GM10248 (cell line): Measurements from ENCODE around the gene MRC2.

Experiments used
- CTCF ChIA-PET: fragments of 300-600 bp; sonication (Branson Sonifier 250); formaldehyde crosslinking; extraction: SDS; loops from one replicate; lab custom pipeline; 2021; ENCODE audit warnings: antibody characterized with exemption; lab: Yijun Ruan, JAX
- POLR2A ChIA-PET: fragments of 350-650 bp; sonication (Branson Sonifier 250); formaldehyde crosslinking; extraction: SDS; loops from one replicate; lab custom pipeline; 2020; ENCODE audit warnings: antibody characterized with exemption; lab: Yijun Ruan, JAX
- DNase-seq: peaks from one replicate; pipeline ENCODE4 v3.0.0; 2012; ENCODE audit errors: extremely low spot score
- TF ChIP-seq, protein P1 (sequence below): IDR thresholded peaks from 2 replicates; pipeline ENCODE4 v1.5.1; 2012; ENCODE audit warnings: mild to moderate bottlenecking, low read depth; ENCODE audit errors: extremely low read depth, missing control alignments, control extremely low read depth

The MRC2 gene

DNA sequence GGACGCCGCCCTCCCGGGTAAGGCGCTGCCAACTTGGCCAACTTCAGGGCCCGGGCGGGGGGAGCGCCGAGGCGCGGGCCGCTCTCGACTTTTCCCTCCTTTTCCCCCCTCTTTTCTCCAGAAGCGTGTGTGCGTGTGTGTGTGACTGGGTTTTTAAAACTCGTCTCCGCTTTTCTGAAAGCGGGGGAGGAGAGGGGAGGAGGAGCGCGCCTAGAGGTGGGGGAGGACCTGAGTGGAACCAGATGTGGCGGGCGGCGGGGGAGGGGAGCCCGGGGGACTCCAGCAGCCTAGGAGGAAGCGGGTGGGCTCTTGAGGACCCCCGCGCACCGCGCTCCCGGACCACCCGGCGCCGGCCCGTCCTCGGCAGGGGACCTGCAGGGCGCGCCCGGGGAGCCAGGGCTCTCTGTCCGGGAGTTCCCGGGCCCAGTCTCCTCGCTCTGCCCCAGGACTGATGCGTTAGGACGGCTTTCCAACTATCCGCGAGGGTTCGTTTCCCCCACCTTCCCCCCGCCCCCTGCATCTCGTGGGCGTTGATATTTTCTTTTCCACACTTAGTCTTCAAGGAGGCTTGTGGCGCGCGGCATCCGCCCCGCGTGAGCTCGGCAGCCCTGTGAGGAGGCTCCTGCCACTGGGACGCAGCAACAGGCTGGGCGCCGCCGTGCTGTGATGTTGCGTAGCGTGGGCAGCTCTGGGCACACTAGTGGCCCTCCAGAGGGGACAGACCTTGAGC, 599 bp downstream of the MRC2 start:
- TF ChIP-seq, protein P1, sequence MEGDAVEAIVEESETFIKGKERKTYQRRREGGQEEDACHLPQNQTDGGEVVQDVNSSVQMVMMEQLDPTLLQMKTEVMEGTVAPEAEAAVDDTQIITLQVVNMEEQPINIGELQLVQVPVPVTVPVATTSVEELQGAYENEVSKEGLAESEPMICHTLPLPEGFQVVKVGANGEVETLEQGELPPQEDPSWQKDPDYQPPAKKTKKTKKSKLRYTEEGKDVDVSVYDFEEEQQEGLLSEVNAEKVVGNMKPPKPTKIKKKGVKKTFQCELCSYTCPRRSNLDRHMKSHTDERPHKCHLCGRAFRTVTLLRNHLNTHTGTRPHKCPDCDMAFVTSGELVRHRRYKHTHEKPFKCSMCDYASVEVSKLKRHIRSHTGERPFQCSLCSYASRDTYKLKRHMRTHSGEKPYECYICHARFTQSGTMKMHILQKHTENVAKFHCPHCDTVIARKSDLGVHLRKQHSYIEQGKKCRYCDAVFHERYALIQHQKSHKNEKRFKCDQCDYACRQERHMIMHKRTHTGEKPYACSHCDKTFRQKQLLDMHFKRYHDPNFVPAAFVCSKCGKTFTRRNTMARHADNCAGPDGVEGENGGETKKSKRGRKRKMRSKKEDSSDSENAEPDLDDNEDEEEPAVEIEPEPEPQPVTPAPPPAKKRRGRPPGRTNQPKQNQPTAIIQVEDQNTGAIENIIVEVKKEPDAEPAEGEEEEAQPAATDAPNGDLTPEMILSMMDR = no peak
- DNase-seq = peak; percentile 54
- ChIA-PET CTCF (no interaction called here), POLR2A (no interaction called here)

DNA sequence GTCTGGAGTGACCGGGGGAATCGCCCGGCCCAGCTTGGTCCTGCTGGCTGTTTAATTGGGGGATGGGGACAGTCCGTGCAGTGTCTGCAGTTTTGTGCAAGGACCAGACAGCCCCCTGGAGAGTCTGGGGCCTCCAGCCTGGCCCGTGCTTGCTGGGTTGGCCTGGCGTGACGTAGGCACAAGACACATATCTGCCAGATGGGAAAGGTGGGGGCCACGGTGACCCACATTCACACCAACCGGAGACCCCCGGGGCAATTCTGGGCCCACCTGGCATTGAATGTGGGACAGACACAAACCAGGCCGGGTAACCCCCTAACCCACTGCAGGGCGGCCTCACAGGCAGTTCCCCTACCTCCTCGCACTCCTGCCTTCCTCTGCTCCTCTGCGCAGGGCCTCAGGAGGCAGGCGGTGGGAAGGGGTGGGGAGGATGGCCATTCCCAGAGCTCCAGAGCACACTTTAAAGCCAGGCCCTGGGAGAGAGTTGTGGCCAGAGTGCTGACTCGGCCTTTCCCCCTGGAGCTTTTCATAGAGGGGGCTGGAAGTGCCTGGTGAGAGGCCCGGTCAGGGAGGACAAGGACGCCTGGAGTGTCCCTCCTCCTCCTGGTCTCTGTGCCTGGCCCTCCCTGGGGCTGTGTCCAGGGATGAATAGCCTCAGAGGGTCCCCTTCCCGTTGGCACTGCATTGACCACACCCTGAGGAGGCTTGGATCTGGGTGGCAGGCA, 1.5 kb downstream of the MRC2 start:
- TF ChIP-seq, protein P1 = no peak
- DNase-seq = peak; percentile 18
- ChIA-PET CTCF (no interaction called here), POLR2A (no interaction called here)

DNA sequence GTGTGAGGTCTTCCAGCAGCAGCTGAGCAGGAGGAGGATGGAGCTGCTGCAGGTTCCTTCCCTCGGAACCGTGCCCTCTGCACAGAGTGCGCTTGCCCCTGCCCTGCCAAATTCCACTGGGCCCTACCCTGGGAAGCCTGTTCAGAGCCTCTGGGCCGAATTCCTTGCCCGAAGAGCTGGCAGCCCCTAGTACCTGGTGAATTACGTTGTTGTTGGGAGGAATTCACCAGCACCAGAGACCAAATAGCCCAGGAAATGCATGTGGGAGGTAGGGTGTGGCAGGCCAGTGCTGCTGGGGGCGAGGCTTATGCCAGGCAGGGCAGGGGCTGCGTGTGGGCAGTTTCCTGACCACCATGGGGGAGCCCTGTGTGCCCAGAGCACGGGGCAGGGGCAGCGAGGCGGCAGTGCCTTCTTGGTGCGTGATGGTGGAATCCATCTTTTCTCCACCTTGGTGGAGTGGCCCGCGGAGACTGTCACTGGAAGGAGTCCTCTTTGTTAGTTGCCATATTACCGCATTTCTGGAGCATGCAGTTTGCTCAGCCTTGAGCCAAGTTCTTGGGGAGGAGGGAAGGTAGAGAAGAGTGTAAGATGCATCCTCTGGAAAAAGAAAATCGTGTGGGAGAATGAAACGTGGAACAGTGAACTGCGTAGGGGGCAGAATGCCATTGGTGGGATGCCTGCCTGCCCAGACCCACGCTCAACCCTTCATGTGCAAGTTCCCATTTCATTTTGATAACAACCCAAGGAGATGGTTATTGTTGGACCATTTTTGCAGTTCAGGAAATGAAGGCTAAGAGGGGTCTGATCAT, 2.3 kb downstream of the MRC2 start:
- CTCF ChIA-PET = no interaction called here
- POLR2A ChIA-PET = no interaction called here
- DNase-seq = peak; percentile 11
- TF ChIP-seq, protein P1 = no peak

GRCh38 chr17:62630365-62631085, 3.1 kb downstream of the MRC2 start:
- DNase-seq = peak; percentile 27
- CTCF ChIA-PET = no interaction called here
- POLR2A ChIA-PET = no interaction called here

GRCh38 chr17:62631086-62631935, 3.8 kb downstream of the MRC2 start:
- POLR2A ChIA-PET = no interaction called here
- no peak for DNase-seq
- CTCF ChIA-PET = no interaction called here
- TF ChIP-seq, protein P1 = no peak

More at GRCh38 chr17:62630365-62631085, 3.1 kb downstream of the MRC2 start:
- TF ChIP-seq, protein P1 = no peak
